H1 (cell line): Measurements from ENCODE around the gene NDUFS7. TPM values are rescaled to one million over a fixed set of nuclear protein-coding genes. Genes with fewer than 3 reads are reported as not detected.
A peak's percentile ranks its signal among the peaks of the same experiment; 100 is the strongest.

Experiments used
- CTCF ChIA-PET: fragments of 300-600 bp; sonication (Branson Sonifier 250); formaldehyde crosslinking; loops from one replicate; lab custom pipeline; 2021; ENCODE audit not compliant: partially characterized antibody; lab: Charles Lee
- POLR2A ChIA-PET: fragments of 300-600 bp; sonication (Branson Sonifier 250); formaldehyde crosslinking; loops from one replicate; lab custom pipeline; 2021; ENCODE audit warnings: inconsistent platforms; ENCODE audit not compliant: partially characterized antibody; lab: Charles Lee
- DNase-seq, 2 experiments: peaks; one replicate each; pipeline versions ENCODE4 v3.0.0 to v3.0.0-alpha.2; 2010 to 2022; ENCODE audit warnings: low spot score in 2 of 2, low read depth in 1 of 2, mixed read lengths in 1 of 2
- FAIRE-seq: peaks from 2 replicates; lab custom pipeline; 2011; peaks lifted over from hg19 to GRCh38; lab: Jason Lieb, UNC
- H2AFZ ChIP-seq: 2 replicates; pipeline ENCODE4 v1.8.1; 2012; ENCODE audit warnings: low read length, inconsistent platforms
- H2AK5ac ChIP-seq: 2 replicates; pipeline ENCODE4 v1.6.1; 2013; ENCODE audit warnings: low read depth, low read length
- H2BK120ac ChIP-seq: replicated peaks from 2 replicates; pipeline ENCODE3; 2013; ENCODE audit warnings: low read depth, low read length, inconsistent platforms
- H2BK12ac ChIP-seq: 2 replicates; pipeline ENCODE4 v1.6.1; 2013; ENCODE audit warnings: low read depth, low read length
- H2BK15ac ChIP-seq: 2 replicates; pipeline ENCODE4 v1.6.1; 2013; ENCODE audit warnings: low read length
- H2BK20ac ChIP-seq: 2 replicates; pipeline ENCODE4 v1.6.1; 2013; ENCODE audit warnings: low read length
- H2BK5ac ChIP-seq: 2 replicates; pipeline ENCODE4 v1.6.1; 2013; ENCODE audit warnings: low read depth, low read length
- H3K14ac ChIP-seq: 2 replicates; pipeline ENCODE4 v1.6.1; 2013; ENCODE audit warnings: inconsistent platforms; ENCODE audit not compliant: insufficient read length
- H3K18ac ChIP-seq: 2 replicates; pipeline ENCODE4 v1.6.1; 2013; ENCODE audit warnings: low read length; ENCODE audit errors: extremely low read depth
- H3K23ac ChIP-seq: 2 replicates; pipeline ENCODE4 v1.6.1; 2013; ENCODE audit warnings: inconsistent platforms; ENCODE audit not compliant: insufficient read length
- H3K23me2 ChIP-seq: 2 replicates; pipeline ENCODE4 v1.6.1; 2013; ENCODE audit warnings: low read depth, low read length
- H3K27ac ChIP-seq: 2 replicates; pipeline ENCODE4 v1.6.1; 2011; ENCODE audit warnings: low read depth, low read length, inconsistent platforms
- H3K27me3 ChIP-seq, 4 experiments: replicated peaks in 1 of 4; 1 replicate in 1 of 4; 2 replicates in 3 of 4; pipeline versions ENCODE4 v1.6.1 to v1.8.1; 2011 to 2013; ENCODE audit warnings: low read length in 3 of 4, mild to moderate bottlenecking in 3 of 4, inconsistent platforms in 2 of 4, mixed read lengths in 2 of 4, moderate library complexity in 1 of 4; ENCODE audit not compliant: control insufficient read depth in 3 of 4, insufficient read depth in 3 of 4; ENCODE audit errors: extremely low read depth in 1 of 4
- H3K36me3 ChIP-seq, 4 experiments: 2 replicates each; pipeline versions ENCODE4 v1.6.1 to v1.8.1; 2011 to 2013; ENCODE audit warnings: mild to moderate bottlenecking in 4 of 4, low read length in 3 of 4, moderate library complexity in 2 of 4, control low read depth in 1 of 4, inconsistent platforms in 1 of 4; ENCODE audit not compliant: insufficient read depth in 4 of 4, control insufficient read depth in 2 of 4
- H3K4ac ChIP-seq: replicated peaks from 2 replicates; pipeline ENCODE3; 2013; ENCODE audit warnings: low read length, low read depth, mixed read lengths, inconsistent platforms; ENCODE audit not compliant: insufficient read length
- H3K4me1 ChIP-seq, 4 experiments: replicated peaks in 1 of 4; 1 replicate in 1 of 4; 2 replicates in 3 of 4; pipeline versions ENCODE4 v1.6.1 to v1.8.1; 2011 to 2013; ENCODE audit warnings: low read length in 3 of 4, inconsistent platforms in 2 of 4, mixed read lengths in 1 of 4; ENCODE audit not compliant: insufficient read depth in 4 of 4, control insufficient read depth in 3 of 4
- H3K4me2 ChIP-seq, 2 experiments: 2 replicates each; pipeline versions ENCODE4 v1.6.1 to v1.8.1; 2011 to 2013; ENCODE audit warnings: low read depth in 2 of 2, low read length in 2 of 2, control low read depth in 1 of 2, inconsistent platforms in 1 of 2, mild to moderate bottlenecking in 1 of 2; ENCODE audit not compliant: insufficient read depth in 1 of 2
- H3K4me3 ChIP-seq, 4 experiments: fragments of 200-600, 300-600 bp in 1 of 4; sonication (generic), shearing (Covaris generic), sonication (Bioruptor Twin) in 1 of 4; 2 replicates each; pipeline versions ENCODE4 v1.5.1 to v1.8.1; 2011 to 2016; ENCODE audit warnings: low read length in 4 of 4, low read depth in 3 of 4, control low read depth in 2 of 4, inconsistent platforms in 2 of 4, mild to moderate bottlenecking in 2 of 4, mixed read lengths in 1 of 4, moderate library complexity in 1 of 4; ENCODE audit not compliant: insufficient read depth in 2 of 4; ENCODE audit errors: extremely low read depth in 1 of 4
- H3K56ac ChIP-seq: replicated peaks from 2 replicates; pipeline ENCODE3; 2013; ENCODE audit warnings: low read depth, mild to moderate bottlenecking, mixed read lengths, low read length, inconsistent platforms; ENCODE audit not compliant: insufficient read length
- H3K79me1 ChIP-seq: 2 replicates; pipeline ENCODE4 v1.6.1; 2013; ENCODE audit warnings: low read depth, low read length, control low read depth
- H3K79me2 ChIP-seq, 2 experiments: 2 replicates each; pipeline versions ENCODE4 v1.6.1 to v1.8.1; 2012 to 2013; ENCODE audit warnings: low read length in 2 of 2, mild to moderate bottlenecking in 2 of 2, inconsistent platforms in 1 of 2; ENCODE audit not compliant: insufficient read depth in 2 of 2, control insufficient read depth in 1 of 2
- H3K9ac ChIP-seq, 4 experiments: replicated peaks in 1 of 4; 1 replicate in 1 of 4; 2 replicates in 3 of 4; pipeline versions ENCODE4 v1.6.1 to v1.8.1; 2011 to 2013; ENCODE audit warnings: low read depth in 3 of 4, low read length in 3 of 4, control low read depth in 2 of 4, mild to moderate bottlenecking in 2 of 4, moderate library complexity in 2 of 4, inconsistent platforms in 1 of 4; ENCODE audit errors: extremely low read depth in 1 of 4
- H3K9me3 ChIP-seq, 2 experiments: 2 replicates each; pipeline versions ENCODE4 v1.6.1 to v1.8.1; 2012 to 2013; ENCODE audit warnings: mild to moderate bottlenecking in 2 of 2, moderate library complexity in 2 of 2, control low read depth in 1 of 2, inconsistent platforms in 1 of 2, low read depth in 1 of 2, low read length in 1 of 2, mixed read lengths in 1 of 2; ENCODE audit not compliant: insufficient read depth in 2 of 2
- H4K20me1 ChIP-seq, 2 experiments: replicated peaks in 1 of 2; 2 replicates each; pipeline versions ENCODE3 to v1.8.1; 2011 to 2013; ENCODE audit warnings: inconsistent platforms in 2 of 2, low read length in 2 of 2, mild to moderate bottlenecking in 1 of 2; ENCODE audit not compliant: insufficient read depth in 2 of 2, control insufficient read depth in 1 of 2
- H4K5ac ChIP-seq: 2 replicates; pipeline ENCODE4 v1.6.1; 2013; ENCODE audit warnings: low read length, low read depth, mixed read lengths, inconsistent platforms; ENCODE audit not compliant: insufficient read length
- H4K8ac ChIP-seq: 2 replicates; pipeline ENCODE4 v1.8.0; 2013; ENCODE audit warnings: mild to moderate bottlenecking, moderate library complexity, low read length, inconsistent platforms; ENCODE audit not compliant: insufficient read depth; ENCODE audit errors: extremely low read depth
- H4K91ac ChIP-seq: replicated peaks from 2 replicates; pipeline ENCODE3; 2013; ENCODE audit warnings: low read length, mixed read lengths, inconsistent platforms; ENCODE audit not compliant: insufficient read length
- CBX8 ChIP-seq: fragments of 300-800, 300-1000 bp; sonication (generic); IDR thresholded peaks from 2 replicates; pipeline ENCODE4 v1.7.1; 2016; ENCODE audit warnings: low read depth, low read length, borderline replicate concordance
- EP300 ChIP-seq, 2 experiments: IDR thresholded peaks; 1 replicate in 1 of 2; 2 replicates in 1 of 2; pipeline ENCODE4 v1.6.1; 2011 to 2012; ENCODE audit warnings: low read depth in 2 of 2, low read length in 2 of 2, mild to moderate bottlenecking in 2 of 2, borderline replicate concordance in 1 of 2, inconsistent platforms in 1 of 2, moderate library complexity in 1 of 2
- GABPA ChIP-seq: IDR thresholded peaks from 2 replicates; pipeline ENCODE4 v1.6.1; 2011; ENCODE audit warnings: mild to moderate bottlenecking, low read length, moderate library complexity, borderline replicate concordance; ENCODE audit not compliant: insufficient read depth
- KDM5A ChIP-seq: fragments of 200-600 bp; IDR thresholded peaks from 2 replicates; pipeline ENCODE4 v1.7.1; 2012; ENCODE audit warnings: mild to moderate bottlenecking, low read length, inconsistent platforms, mixed read lengths
- MAFK ChIP-seq: IDR thresholded peaks from 2 replicates; pipeline ENCODE4 v1.6.1; 2012; ENCODE audit warnings: low read depth, mild to moderate bottlenecking, improper control_type of control experiment, low read length
- SIRT6 ChIP-seq: IDR thresholded peaks from one replicate; pipeline ENCODE4 v1.7.1; 2012; ENCODE audit warnings: low read length, inconsistent platforms
- SIX5 ChIP-seq: IDR thresholded peaks from 2 replicates; pipeline ENCODE4 v1.6.1; 2011; ENCODE audit warnings: mild to moderate bottlenecking, low read depth, low read length
- SP4 ChIP-seq: IDR thresholded peaks from 2 replicates; pipeline ENCODE4 v1.6.1; 2012; ENCODE audit warnings: low read length, inconsistent platforms
- SRF ChIP-seq: IDR thresholded peaks from 2 replicates; pipeline ENCODE4 v1.6.1; 2011; ENCODE audit warnings: mild to moderate bottlenecking, low read depth, low read length, moderate library complexity
- SUZ12 ChIP-seq: fragments of 200-600 bp; sonication (generic); IDR thresholded peaks from 2 replicates; pipeline ENCODE4 v1.6.1; 2012; ENCODE audit warnings: mild to moderate bottlenecking, inconsistent platforms, low read length, moderate library complexity, mixed read lengths
- TEAD4 ChIP-seq: IDR thresholded peaks from 2 replicates; pipeline ENCODE4 v1.6.1; 2012; ENCODE audit warnings: low read depth, low read length, inconsistent platforms, mixed read lengths
- ZNF274 ChIP-seq: IDR thresholded peaks from 2 replicates; pipeline ENCODE4 v1.7.0; 2012; ENCODE audit warnings: low read length, borderline replicate concordance; ENCODE audit errors: extremely low read depth
- WGBS, 2 experiments: shearing (Covaris generic) in 1 of 2; methylation state at CpG; one replicate each; pipeline versions ENCODE4 v1.1.6 to v1.1.7; 2013 to 2015; ENCODE audit warnings: low lambda C conversion rate in 2 of 2, mixed read lengths in 2 of 2, inconsistent platforms in 1 of 2, low coverage in 1 of 2, missing lambda C conversion rate in 1 of 2; ENCODE audit not compliant: insufficient replicate concordance in 2 of 2, insufficient coverage in 1 of 2, insufficient read length in 1 of 2; ENCODE audit errors: extremely low coverage in 1 of 2, missing lambda C conversion rate in 1 of 2; 5-methylcytosine and 5-hydroxymethylcytosine counted together
- polyA plus RNA-seq, 7 experiments: library from polyadenylated mRNA; depleted of rRNA in 3 of 7; stranded (reverse) in 5 of 7; unstranded in 2 of 7; fragments of >200 nt in 5 of 7; fragments of 200-250 nt in 2 of 7; gene quantifications; 1 replicate in 5 of 7; 2 replicates in 1 of 7; 4 replicates in 1 of 7; pipeline versions ENCODE4 v1.2.1 to v1.2.3, GENCODE V29; 2011 to 2013; ENCODE audit warnings: missing spikeins in 2 of 7, mixed read lengths in 2 of 7
- total RNA-seq: library from RNA; stranded (reverse); fragmentation: NEBNext Ultra II Directional; extraction: Animal tissue kit (Norgen Biotek cat#: 25700); gene quantifications from 2 replicates; pipeline ENCODE4 v1.2.1, GENCODE V29; 2021

The NDUFS7 gene
- total and polyA plus RNA-seq, 2 of the 8 experiments (the other 6 are each of a cell fraction or from before 2014, with no cell fraction given), result 78.1 to 309 TPM

- Histone ChIP-seq H3K4ac (peak overlapping the region; percentile 92), H4K5ac (peak overlapping the region; percentile 64), H3K27me3 (peaks cover 0 to 2% (median 0%) of the 10 kb centered on the region in 4 experiments; a peak in 2 of 7 replicates), H2BK120ac (no peak overlapping the region), H2AFZ (no peak overlapping the region), H3K79me1 (peaks cover 8% of the 10 kb centered on the region; the same call in 1 of the 2 replicates), H3K9ac (peak overlapping the region in 3 of 4 experiments; percentile 6 to 42 (median 39); a peak in 2 of 7 replicates), H3K36me3 (peaks cover 0 to 3% (median 0%) of the 10 kb centered on the region in 4 experiments; a peak in 3 of 8 replicates), H2BK5ac (peak overlapping the region; percentile 78; the same call in 1 of the 2 replicates), H4K20me1 (peaks cover 33 to 35% of the 10 kb centered on the region in 2 experiments), H4K8ac (peak overlapping the region; percentile 75), H2AK5ac (no peak overlapping the region), H2BK20ac (no peak overlapping the region), H3K79me2 (peaks cover 40 to 42% of the 10 kb centered on the region in 2 experiments), H2BK12ac (no peak overlapping the region), H2BK15ac (no peak overlapping the region), H3K4me1 (peaks cover 2 to 26% (median 17%) of the 10 kb centered on the region in 4 experiments; a peak in 6 of 7 replicates), H3K18ac (peak overlapping the region; percentile 83; the same call in 1 of the 2 replicates), H3K4me3 (peak overlapping the region; percentile 49 to 71 (median 64)), H3K27ac (0 out of 2 replicates have a peak overlapping the region, but pooled peaks have one; percentile 26), H3K9me3 (no peaks in the 10 kb centered on the region), H3K23ac (no peak overlapping the region), H4K91ac (no peak overlapping the region), H3K14ac (no peak overlapping the region), H3K56ac (peak overlapping the region; percentile 40), H3K23me2 (peaks cover 10% of the 10 kb centered on the region; the same call in 1 of the 2 replicates), H3K4me2 (peak overlapping the region; percentile 61 to 66)
- FAIRE-seq (no peak), DNase-seq (peak; percentile 91 to 99)
- CTCF ChIA-PET, result no interaction called here
- 3% methylated on average over 38 of the region's 72 CpGs; no CpG with 5 or more reads in 1 of the 2 experiments for WGBS, 2 experiments
- POLR2A ChIA-PET, result no interaction called here
- no peak for TF ChIP-seq SIRT6
- TF ChIP-seq SP4, result no peak
- no peak for TF ChIP-seq MAFK
- TF ChIP-seq ZNF274, result no peak
- TF ChIP-seq EP300 (IDR thresholded peaks at IDR 0.05; ENCODE audit: borderline replicate concordance in 1 of 2, low read depth in 2 of 2, low read length in 2 of 2), result no peak
- no peak for TF ChIP-seq GABPA
- TF ChIP-seq SRF, result no peak
- TF ChIP-seq SIX5, result peak; percentile 48
- peak; percentile 62; the same call in 1 of the 2 replicates for TF ChIP-seq KDM5A
- TF ChIP-seq TEAD4, result no peak
- TF ChIP-seq CBX8, result no peak
- TF ChIP-seq SUZ12, result no peak
These were observed 23.2 kb downstream of the NDUFS7 start for GRCh38 chr19:1406774-1407527.
